H1 (cell line): ENCODE data around the gene ZSCAN1. TPM values are rescaled to one million over a fixed set of nuclear protein-coding genes. Genes with fewer than 3 reads are reported as not detected.

Experiments
- CTCF ChIA-PET: fragments of 300-600 bp; sonication (Branson Sonifier 250); formaldehyde crosslinking; loops from one replicate; lab custom pipeline; 2021; ENCODE audit not compliant: partially characterized antibody; lab: Charles Lee
- POLR2A ChIA-PET: fragments of 300-600 bp; sonication (Branson Sonifier 250); formaldehyde crosslinking; loops from one replicate; lab custom pipeline; 2021; ENCODE audit warnings: inconsistent platforms; ENCODE audit not compliant: partially characterized antibody; lab: Charles Lee
- DNase-seq, 2 experiments: peaks; one replicate each; pipeline versions ENCODE4 v3.0.0 to v3.0.0-alpha.2; 2010 to 2022; ENCODE audit warnings: low spot score in 2 of 2, low read depth in 1 of 2, mixed read lengths in 1 of 2
- FAIRE-seq: peaks from 2 replicates; lab custom pipeline; 2011; peaks lifted over from hg19 to GRCh38; lab: Jason Lieb, UNC
- H2AFZ ChIP-seq: 2 replicates; pipeline ENCODE4 v1.8.1; 2012; ENCODE audit warnings: low read length, inconsistent platforms
- H2AK5ac ChIP-seq: 2 replicates; pipeline ENCODE4 v1.6.1; 2013; ENCODE audit warnings: low read depth, low read length
- H2BK120ac ChIP-seq: replicated peaks from 2 replicates; pipeline ENCODE3; 2013; ENCODE audit warnings: low read depth, low read length, inconsistent platforms
- H2BK12ac ChIP-seq: 2 replicates; pipeline ENCODE4 v1.6.1; 2013; ENCODE audit warnings: low read depth, low read length
- H2BK15ac ChIP-seq: 2 replicates; pipeline ENCODE4 v1.6.1; 2013; ENCODE audit warnings: low read length
- H2BK20ac ChIP-seq: 2 replicates; pipeline ENCODE4 v1.6.1; 2013; ENCODE audit warnings: low read length
- H2BK5ac ChIP-seq: 2 replicates; pipeline ENCODE4 v1.6.1; 2013; ENCODE audit warnings: low read depth, low read length
- H3K14ac ChIP-seq: 2 replicates; pipeline ENCODE4 v1.6.1; 2013; ENCODE audit warnings: inconsistent platforms; ENCODE audit not compliant: insufficient read length
- H3K18ac ChIP-seq: 2 replicates; pipeline ENCODE4 v1.6.1; 2013; ENCODE audit warnings: low read length; ENCODE audit errors: extremely low read depth
- H3K23ac ChIP-seq: 2 replicates; pipeline ENCODE4 v1.6.1; 2013; ENCODE audit warnings: inconsistent platforms; ENCODE audit not compliant: insufficient read length
- H3K23me2 ChIP-seq: 2 replicates; pipeline ENCODE4 v1.6.1; 2013; ENCODE audit warnings: low read depth, low read length
- H3K27ac ChIP-seq: 2 replicates; pipeline ENCODE4 v1.6.1; 2011; ENCODE audit warnings: low read depth, low read length, inconsistent platforms
- H3K27me3 ChIP-seq, 4 experiments: replicated peaks in 1 of 4; 1 replicate in 1 of 4; 2 replicates in 3 of 4; pipeline versions ENCODE4 v1.6.1 to v1.8.1; 2011 to 2013; ENCODE audit warnings: low read length in 3 of 4, mild to moderate bottlenecking in 3 of 4, inconsistent platforms in 2 of 4, mixed read lengths in 2 of 4, moderate library complexity in 1 of 4; ENCODE audit not compliant: control insufficient read depth in 3 of 4, insufficient read depth in 3 of 4; ENCODE audit errors: extremely low read depth in 1 of 4
- H3K36me3 ChIP-seq, 4 experiments: 2 replicates each; pipeline versions ENCODE4 v1.6.1 to v1.8.1; 2011 to 2013; ENCODE audit warnings: mild to moderate bottlenecking in 4 of 4, low read length in 3 of 4, moderate library complexity in 2 of 4, control low read depth in 1 of 4, inconsistent platforms in 1 of 4; ENCODE audit not compliant: insufficient read depth in 4 of 4, control insufficient read depth in 2 of 4
- H3K4ac ChIP-seq: replicated peaks from 2 replicates; pipeline ENCODE3; 2013; ENCODE audit warnings: low read length, low read depth, mixed read lengths, inconsistent platforms; ENCODE audit not compliant: insufficient read length
- H3K4me1 ChIP-seq, 4 experiments: replicated peaks in 1 of 4; 1 replicate in 1 of 4; 2 replicates in 3 of 4; pipeline versions ENCODE4 v1.6.1 to v1.8.1; 2011 to 2013; ENCODE audit warnings: low read length in 3 of 4, inconsistent platforms in 2 of 4, mixed read lengths in 1 of 4; ENCODE audit not compliant: insufficient read depth in 4 of 4, control insufficient read depth in 3 of 4
- H3K4me2 ChIP-seq, 2 experiments: 2 replicates each; pipeline versions ENCODE4 v1.6.1 to v1.8.1; 2011 to 2013; ENCODE audit warnings: low read depth in 2 of 2, low read length in 2 of 2, control low read depth in 1 of 2, inconsistent platforms in 1 of 2, mild to moderate bottlenecking in 1 of 2; ENCODE audit not compliant: insufficient read depth in 1 of 2
- H3K4me3 ChIP-seq, 4 experiments: fragments of 200-600, 300-600 bp in 1 of 4; sonication (generic), shearing (Covaris generic), sonication (Bioruptor Twin) in 1 of 4; 2 replicates each; pipeline versions ENCODE4 v1.5.1 to v1.8.1; 2011 to 2016; ENCODE audit warnings: low read length in 4 of 4, low read depth in 3 of 4, control low read depth in 2 of 4, inconsistent platforms in 2 of 4, mild to moderate bottlenecking in 2 of 4, mixed read lengths in 1 of 4, moderate library complexity in 1 of 4; ENCODE audit not compliant: insufficient read depth in 2 of 4; ENCODE audit errors: extremely low read depth in 1 of 4
- H3K56ac ChIP-seq: replicated peaks from 2 replicates; pipeline ENCODE3; 2013; ENCODE audit warnings: low read depth, mild to moderate bottlenecking, mixed read lengths, low read length, inconsistent platforms; ENCODE audit not compliant: insufficient read length
- H3K79me1 ChIP-seq: 2 replicates; pipeline ENCODE4 v1.6.1; 2013; ENCODE audit warnings: low read depth, low read length, control low read depth
- H3K79me2 ChIP-seq, 2 experiments: 2 replicates each; pipeline versions ENCODE4 v1.6.1 to v1.8.1; 2012 to 2013; ENCODE audit warnings: low read length in 2 of 2, mild to moderate bottlenecking in 2 of 2, inconsistent platforms in 1 of 2; ENCODE audit not compliant: insufficient read depth in 2 of 2, control insufficient read depth in 1 of 2
- H3K9ac ChIP-seq, 4 experiments: replicated peaks in 1 of 4; 1 replicate in 1 of 4; 2 replicates in 3 of 4; pipeline versions ENCODE4 v1.6.1 to v1.8.1; 2011 to 2013; ENCODE audit warnings: low read depth in 3 of 4, low read length in 3 of 4, control low read depth in 2 of 4, mild to moderate bottlenecking in 2 of 4, moderate library complexity in 2 of 4, inconsistent platforms in 1 of 4; ENCODE audit errors: extremely low read depth in 1 of 4
- H3K9me3 ChIP-seq, 2 experiments: 2 replicates each; pipeline versions ENCODE4 v1.6.1 to v1.8.1; 2012 to 2013; ENCODE audit warnings: mild to moderate bottlenecking in 2 of 2, moderate library complexity in 2 of 2, control low read depth in 1 of 2, inconsistent platforms in 1 of 2, low read depth in 1 of 2, low read length in 1 of 2, mixed read lengths in 1 of 2; ENCODE audit not compliant: insufficient read depth in 2 of 2
- H4K20me1 ChIP-seq, 2 experiments: replicated peaks in 1 of 2; 2 replicates each; pipeline versions ENCODE3 to v1.8.1; 2011 to 2013; ENCODE audit warnings: inconsistent platforms in 2 of 2, low read length in 2 of 2, mild to moderate bottlenecking in 1 of 2; ENCODE audit not compliant: insufficient read depth in 2 of 2, control insufficient read depth in 1 of 2
- H4K5ac ChIP-seq: 2 replicates; pipeline ENCODE4 v1.6.1; 2013; ENCODE audit warnings: low read length, low read depth, mixed read lengths, inconsistent platforms; ENCODE audit not compliant: insufficient read length
- H4K8ac ChIP-seq: 2 replicates; pipeline ENCODE4 v1.8.0; 2013; ENCODE audit warnings: mild to moderate bottlenecking, moderate library complexity, low read length, inconsistent platforms; ENCODE audit not compliant: insufficient read depth; ENCODE audit errors: extremely low read depth
- H4K91ac ChIP-seq: replicated peaks from 2 replicates; pipeline ENCODE3; 2013; ENCODE audit warnings: low read length, mixed read lengths, inconsistent platforms; ENCODE audit not compliant: insufficient read length
- CEBPB ChIP-seq: IDR thresholded peaks from 2 replicates; pipeline ENCODE4 v1.6.1; 2012; ENCODE audit warnings: low read depth, low read length
- GABPA ChIP-seq: IDR thresholded peaks from 2 replicates; pipeline ENCODE4 v1.6.1; 2011; ENCODE audit warnings: mild to moderate bottlenecking, low read length, moderate library complexity, borderline replicate concordance; ENCODE audit not compliant: insufficient read depth
- HDAC2 ChIP-seq, 2 experiments: fragments of 300-600 bp in 1 of 2; sonication (generic) in 1 of 2; IDR thresholded peaks; 2 replicates each; pipeline ENCODE4 v1.6.1; 2011 to 2012; ENCODE audit warnings: low read depth in 2 of 2, low read length in 2 of 2, mild to moderate bottlenecking in 2 of 2, moderate library complexity in 2 of 2, borderline replicate concordance in 1 of 2, inconsistent platforms in 1 of 2
- HDAC6 ChIP-seq: IDR thresholded peaks from one replicate; pipeline ENCODE4 v1.7.1; 2012; ENCODE audit warnings: low read depth, mild to moderate bottlenecking, inconsistent platforms, low read length, moderate library complexity
- JUN ChIP-seq: IDR thresholded peaks from 2 replicates; pipeline ENCODE4 v1.6.1; 2011; ENCODE audit warnings: low read depth, mild to moderate bottlenecking, improper control_type of control experiment, low read length
- KDM1A ChIP-seq: fragments of 200-600, 300-600 bp; sonication (generic); IDR thresholded peaks from 2 replicates; pipeline ENCODE4 v1.7.1; 2016; ENCODE audit warnings: mild to moderate bottlenecking, low read length, borderline replicate concordance
- KDM5A ChIP-seq: fragments of 200-600 bp; IDR thresholded peaks from 2 replicates; pipeline ENCODE4 v1.7.1; 2012; ENCODE audit warnings: mild to moderate bottlenecking, low read length, inconsistent platforms, mixed read lengths
- POLR2A ChIP-seq, 2 experiments: IDR thresholded peaks; 1 replicate in 1 of 2; 2 replicates in 1 of 2; pipeline ENCODE4 v1.6.1; 2011; ENCODE audit warnings: low read depth in 2 of 2, low read length in 2 of 2, mild to moderate bottlenecking in 2 of 2; ENCODE audit errors: control extremely low read depth in 1 of 2
- POLR2AphosphoS5 ChIP-seq: IDR thresholded peaks from 2 replicates; pipeline ENCODE4 v1.6.1; 2011; ENCODE audit warnings: low read depth, low read length
- RBBP5 ChIP-seq: IDR thresholded peaks from 2 replicates; pipeline ENCODE4 v1.7.1; 2012; ENCODE audit warnings: low read depth, mild to moderate bottlenecking, inconsistent platforms, low read length, moderate library complexity, borderline replicate concordance
- RXRA ChIP-seq: IDR thresholded peaks from 2 replicates; pipeline ENCODE4 v1.6.1; 2011; ENCODE audit warnings: low read depth, mild to moderate bottlenecking, low read length, moderate library complexity; ENCODE audit not compliant: insufficient read depth
- SIN3A ChIP-seq, 2 experiments: IDR thresholded peaks in 1 of 2; conservative IDR thresholded peaks in 1 of 2; 2 replicates each; pipeline ENCODE4 v1.6.1; 2011 to 2012; ENCODE audit warnings: low read length in 2 of 2, improper control_type of control experiment in 1 of 2, low read depth in 1 of 2, mild to moderate bottlenecking in 1 of 2
- WGBS, 2 experiments: shearing (Covaris generic) in 1 of 2; methylation state at CpG; one replicate each; pipeline versions ENCODE4 v1.1.6 to v1.1.7; 2013 to 2015; ENCODE audit warnings: low lambda C conversion rate in 2 of 2, mixed read lengths in 2 of 2, inconsistent platforms in 1 of 2, low coverage in 1 of 2, missing lambda C conversion rate in 1 of 2; ENCODE audit not compliant: insufficient replicate concordance in 2 of 2, insufficient coverage in 1 of 2, insufficient read length in 1 of 2; ENCODE audit errors: extremely low coverage in 1 of 2, missing lambda C conversion rate in 1 of 2; 5-methylcytosine and 5-hydroxymethylcytosine counted together
- polyA plus RNA-seq, 7 experiments: library from polyadenylated mRNA; depleted of rRNA in 3 of 7; stranded (reverse) in 5 of 7; unstranded in 2 of 7; fragments of >200 nt in 5 of 7; fragments of 200-250 nt in 2 of 7; gene quantifications; 1 replicate in 5 of 7; 2 replicates in 1 of 7; 4 replicates in 1 of 7; pipeline versions ENCODE4 v1.2.1 to v1.2.3, GENCODE V29; 2011 to 2013; ENCODE audit warnings: missing spikeins in 2 of 7, mixed read lengths in 2 of 7
- total RNA-seq: library from RNA; stranded (reverse); fragmentation: NEBNext Ultra II Directional; extraction: Animal tissue kit (Norgen Biotek cat#: 25700); gene quantifications from 2 replicates; pipeline ENCODE4 v1.2.1, GENCODE V29; 2021
- TF ChIP-seq, protein P1 (sequence below): IDR thresholded peaks from 2 replicates; pipeline ENCODE4 v1.6.1; 2011; ENCODE audit warnings: low read depth, mild to moderate bottlenecking, low read length; ENCODE audit not compliant: insufficient read depth

Gene ZSCAN1
- total and polyA plus RNA-seq, 2 of the 8 experiments (the other 6 are each of a cell fraction or from before 2014, with no cell fraction given) = 1.2 to 4.3 TPM

GRCh38 chr19:58044886-58045285 is 11.1 kb downstream of the ZSCAN1 start:
- Histone ChIP-seq H4K91ac (peak overlapping the region; percentile 54), H3K23ac (no peak overlapping the region)
- CTCF ChIA-PET = interaction anchor here (0.8 to 6.7 kb wide), 10 partner anchors 12 to 109 kb away, joined by 3 to 113 read pairs (median 9); partner anchors contain the start of gene ZNF135
- TF ChIP-seq RBBP5 = no peak
- TF ChIP-seq RXRA = no peak
- no peak for TF ChIP-seq SIN3A (conservative IDR thresholded peaks at IDR 0.05 in 1 of 2, IDR thresholded peaks at IDR 0.05 in 1 of 2; ENCODE audit: low read depth in 1 of 2, low read length in 2 of 2)
- TF ChIP-seq, protein P1, sequence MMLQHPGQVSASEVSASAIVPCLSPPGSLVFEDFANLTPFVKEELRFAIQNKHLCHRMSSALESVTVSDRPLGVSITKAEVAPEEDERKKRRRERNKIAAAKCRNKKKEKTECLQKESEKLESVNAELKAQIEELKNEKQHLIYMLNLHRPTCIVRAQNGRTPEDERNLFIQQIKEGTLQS = no peak
- no peak for TF ChIP-seq CEBPB
- no peak for TF ChIP-seq HDAC2 (IDR thresholded peaks at IDR 0.05; ENCODE audit: borderline replicate concordance in 1 of 2, low read depth in 2 of 2, low read length in 2 of 2)
- no peak for TF ChIP-seq JUN
- no peak for TF ChIP-seq POLR2A (IDR thresholded peaks at IDR 0.05; ENCODE audit: control extremely low read depth in 1 of 2, low read depth in 2 of 2, low read length in 2 of 2)
- TF ChIP-seq POLR2AphosphoS5 = no peak
- no peak for TF ChIP-seq KDM5A
- TF ChIP-seq HDAC6 = no peak
- TF ChIP-seq KDM1A = no peak
- TF ChIP-seq GABPA = no peak
- TF ChIP-seq, all 59 proteins: peak for 0
- POLR2A ChIA-PET = interaction anchor here (1.4 to 6.2 kb wide), 10 partner anchors 7 to 106 kb away, joined by 3 to 45 read pairs (median 6); partner anchors contain the start of genes ZNF135 and ZNF329
- H2BK5ac ChIP-seq = no peak overlapping the region
- H3K9me3 ChIP-seq = peaks cover 29 to 51% of the 10 kb centered on the region in 2 experiments
- H4K20me1 ChIP-seq = no peaks in the 10 kb centered on the region
- no peak overlapping the region for H2BK20ac ChIP-seq
- H4K8ac ChIP-seq = no peak overlapping the region
- no peak overlapping the region for H2BK15ac ChIP-seq
- no peak overlapping the region for H3K27ac ChIP-seq
- FAIRE-seq (no peak), DNase-seq (no peak)
- peaks cover 0 to 3% (median 0%) of the 10 kb centered on the region in 4 experiments; a peak in 2 of 7 replicates for H3K4me1 ChIP-seq
- H3K56ac ChIP-seq = no peak overlapping the region
- no peak overlapping the region for H3K4me2 ChIP-seq
- H3K4ac ChIP-seq = no peak overlapping the region
- H2BK120ac ChIP-seq = no peak overlapping the region
- no peak overlapping the region for H3K14ac ChIP-seq
- H4K5ac ChIP-seq = no peak overlapping the region
- H3K27me3 ChIP-seq = peaks cover 0 to 5% (median 4%) of the 10 kb centered on the region in 4 experiments; a peak in 4 of 7 replicates
- no peaks in the 10 kb centered on the region; the same call in 1 of the 2 replicates for H3K23me2 ChIP-seq
- no peak overlapping the region for H2AK5ac ChIP-seq
- no peak overlapping the region for H2BK12ac ChIP-seq
- H3K18ac ChIP-seq = no peak overlapping the region
- H3K36me3 ChIP-seq = no peaks in the 10 kb centered on the region
- 98% methylated on average over 25 of the region's 26 CpGs; no CpG with 5 or more reads in 1 of the 2 experiments for WGBS, 2 experiments
- no peak overlapping the region for H3K4me3 ChIP-seq
- no peaks in the 10 kb centered on the region for H3K79me2 ChIP-seq
- no peak overlapping the region for H3K9ac ChIP-seq
- no peaks in the 10 kb centered on the region for H3K79me1 ChIP-seq
- no peak overlapping the region for H2AFZ ChIP-seq
